ENCODE data around the gene EXOSC5.

DNA sequence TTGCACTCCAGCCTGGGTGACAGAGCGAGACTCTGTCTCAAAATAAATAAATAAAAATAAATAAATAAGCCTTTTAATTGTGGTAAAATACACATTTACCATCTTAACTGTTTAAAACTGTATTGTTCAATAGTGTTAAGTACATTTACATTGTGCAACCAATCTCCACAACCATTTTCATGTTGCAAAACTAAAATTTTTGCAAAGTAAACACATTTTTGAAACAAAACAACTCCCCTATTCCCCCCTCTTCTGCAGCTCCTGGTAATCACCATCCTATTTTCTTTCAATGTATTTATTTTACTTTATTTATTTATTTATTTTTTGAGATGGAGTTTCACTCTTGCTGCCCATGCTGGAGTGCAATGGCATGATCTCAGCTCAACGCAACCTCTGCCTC is 27.4 kb downstream of the EXOSC5 start:
- TF ChIP-seq CTCF (conservative IDR thresholded peaks at IDR 0.05; ENCODE audit: low read length) (no peak), EZH2phosphoT487 (IDR thresholded peaks at IDR 0.05; ENCODE audit: borderline replicate concordance) (no peak)
